SK-N-SH treated with all-trans-retinoic acid at 6 μM for 48 hours (cell line): Measurements from ENCODE around the gene CERS4.

Experiments used
- ATAC-seq: fragments of 200-7000 bp; cut with Tn5 transposase; 3 replicates; pipeline ENCODE4 v1.9.1; 2020; ENCODE audit warnings: mild to moderate bottlenecking, moderate library complexity
- BACH2 ChIP-seq: fragments of 250-450 bp; sonication (Bioruptor Pico); IDR thresholded peaks from 2 replicates; pipeline ENCODE4 v1.9.0; 2021; ENCODE audit warnings: mild to moderate bottlenecking, borderline replicate concordance
- CREB5 ChIP-seq: fragments of 250-450 bp; sonication (Bioruptor Pico); IDR thresholded peaks from 2 replicates; pipeline ENCODE4 v1.5.1; 2020; ENCODE audit warnings: low read depth, mild to moderate bottlenecking, moderate library complexity
- CSDC2 ChIP-seq: fragments of 250-450 bp; sonication (Bioruptor Pico); IDR thresholded peaks from 2 replicates; pipeline ENCODE4 v1.5.0; 2020; ENCODE audit warnings: mild to moderate bottlenecking, moderate library complexity
- CSRNP3 ChIP-seq: fragments of 250-450 bp; sonication (Bioruptor Pico); IDR thresholded peaks from 2 replicates; pipeline ENCODE4 v1.5.1; 2021; ENCODE audit warnings: mild to moderate bottlenecking, moderate library complexity
- ESRRG ChIP-seq: fragments of 250-450 bp; sonication (Bioruptor Pico); IDR thresholded peaks from 2 replicates; pipeline ENCODE4 v1.6.1; 2021; ENCODE audit warnings: mild to moderate bottlenecking
- GLIS3 ChIP-seq: fragments of 250-450 bp; sonication (Bioruptor Pico); IDR thresholded peaks from 2 replicates; pipeline ENCODE4 v1.5.0; 2020; ENCODE audit warnings: mild to moderate bottlenecking, moderate library complexity
- ISL1 ChIP-seq: fragments of 250-450 bp; sonication (Bioruptor Pico); IDR thresholded peaks from 2 replicates; pipeline ENCODE4 v2.1.2; 2022; ENCODE audit warnings: mild to moderate bottlenecking, moderate library complexity
- PATZ1 ChIP-seq: fragments of 250-450 bp; sonication (Bioruptor Pico); IDR thresholded peaks from 2 replicates; pipeline ENCODE4 v1.8.0; 2020; ENCODE audit warnings: mild to moderate bottlenecking, moderate library complexity, borderline replicate concordance
- POU6F1 ChIP-seq: fragments of 250-450 bp; sonication (Bioruptor Pico); IDR thresholded peaks from 2 replicates; pipeline ENCODE4 v1.8.0; 2021; ENCODE audit warnings: low read depth, mild to moderate bottlenecking, moderate library complexity, borderline replicate concordance
- PPARA ChIP-seq: fragments of 250-450 bp; sonication (Bioruptor Pico); IDR thresholded peaks from 2 replicates; pipeline ENCODE4 v1.5.0; 2020; ENCODE audit warnings: mild to moderate bottlenecking, borderline replicate concordance
- RARB ChIP-seq: fragments of 250-450 bp; sonication (Bioruptor Pico); IDR thresholded peaks from 2 replicates; pipeline ENCODE4 v1.8.0; 2021; ENCODE audit warnings: mild to moderate bottlenecking, moderate library complexity
- SNAI2 ChIP-seq: fragments of 250-450 bp; sonication (Bioruptor Pico); IDR thresholded peaks from 2 replicates; pipeline ENCODE4 v1.5.0; 2020; ENCODE audit warnings: mild to moderate bottlenecking, moderate library complexity
- TCF4 ChIP-seq: fragments of 250-450 bp; sonication (Bioruptor Pico); IDR thresholded peaks from 2 replicates; pipeline ENCODE4 v1.8.0; 2021; ENCODE audit warnings: mild to moderate bottlenecking, moderate library complexity, borderline replicate concordance
- TOX ChIP-seq: fragments of 250-450 bp; sonication (Bioruptor Pico); IDR thresholded peaks from 2 replicates; pipeline ENCODE4 v1.8.0; 2021; ENCODE audit warnings: mild to moderate bottlenecking, moderate library complexity, borderline replicate concordance
- TSHZ2 ChIP-seq: fragments of 250-450 bp; sonication (Bioruptor Pico); IDR thresholded peaks from 2 replicates; pipeline ENCODE4 v1.5.0; 2020; ENCODE audit warnings: mild to moderate bottlenecking, moderate library complexity
- ZC3H10 ChIP-seq: fragments of 250-450 bp; sonication (Bioruptor Pico); IDR thresholded peaks from 2 replicates; pipeline ENCODE4 v1.5.1; 2021; ENCODE audit warnings: mild to moderate bottlenecking, moderate library complexity
- ZFP3 ChIP-seq: fragments of 250-450 bp; sonication (Bioruptor Pico); IDR thresholded peaks from 2 replicates; pipeline ENCODE4 v1.5.0; 2020; ENCODE audit warnings: mild to moderate bottlenecking, moderate library complexity
- ZNF565 ChIP-seq: fragments of 450-650 bp; formaldehyde crosslinking; conservative IDR thresholded peaks from 2 replicates; pipeline ENCODE4 v1.5.0; 2020; ENCODE audit warnings: low read depth, mild to moderate bottlenecking, moderate library complexity
- ZNF70 ChIP-seq: fragments of 450-650 bp; formaldehyde crosslinking; IDR thresholded peaks from 2 replicates; pipeline ENCODE4 v1.5.0; 2020; ENCODE audit warnings: mild to moderate bottlenecking, moderate library complexity

CERS4 gene

GRCh38 chr19:8253678-8254077, 44.5 kb downstream of the CERS4 start:
- TF ChIP-seq ZC3H10 (CRISPR knock-in tag) (no peak), TCF4 (CRISPR knock-in tag) (no peak), ESRRG (no peak), TOX (no peak), PATZ1 (CRISPR knock-in tag) (no peak), ZFP3 (CRISPR knock-in tag) (no peak), TSHZ2 (CRISPR knock-in tag) (no peak), SNAI2 (CRISPR knock-in tag) (no peak), BACH2 (no peak)
- ATAC-seq, result no peak

- ATAC-seq, result no peak
- TF ChIP-seq SNAI2 (CRISPR knock-in tag) (no peak), ZFP3 (CRISPR knock-in tag) (no peak)
Measured at GRCh38 chr19:8254286-8255001, 45.3 kb downstream of the CERS4 start.

GRCh38 chr19:8255426-8256125, 46.4 kb downstream of the CERS4 start:
- TF ChIP-seq ZNF565 (CRISPR knock-in tag) (no peak), SNAI2 (CRISPR knock-in tag) (no peak), POU6F1 (no peak), CSDC2 (CRISPR knock-in tag) (no peak), ESRRG (no peak), RARB (no peak), TOX (no peak), CREB5 (CRISPR knock-in tag) (no peak), TSHZ2 (CRISPR knock-in tag) (no peak), PATZ1 (CRISPR knock-in tag) (no peak), GLIS3 (no peak), ZFP3 (CRISPR knock-in tag) (no peak), BACH2 (no peak), PPARA (CRISPR knock-in tag) (no peak), ISL1 (no peak), ZNF70 (CRISPR knock-in tag) (no peak), CSRNP3 (no peak)
- ATAC-seq, result no peak
